Urinary bladder (tissue), 4 donors: ENCODE measurements around the gene CHCHD10. TPM values are rescaled to one million over a fixed set of nuclear protein-coding genes. Genes with fewer than 3 reads are reported as not detected.
A peak's percentile ranks its signal among the peaks of the same experiment; 100 is the strongest.

Experiments used
- DNase-seq: peaks from one replicate; pipeline ENCODE4 v3.0.0-alpha.2; 2015; ENCODE audit errors: extremely low spot score
- H3K27ac ChIP-seq: one replicate; pipeline ENCODE4 v1.5.1; 2013; ENCODE audit warnings: low read depth, mild to moderate bottlenecking, moderate library complexity
- H3K36me3 ChIP-seq: one replicate; pipeline ENCODE4 v1.6.1; 2013; ENCODE audit warnings: mild to moderate bottlenecking, moderate library complexity; ENCODE audit not compliant: insufficient read depth
- H3K4me1 ChIP-seq: one replicate; pipeline ENCODE4 v1.6.1; 2013; ENCODE audit warnings: mild to moderate bottlenecking, moderate library complexity; ENCODE audit not compliant: insufficient read depth
- H3K4me3 ChIP-seq: one replicate; pipeline ENCODE4 v1.5.1; 2013; ENCODE audit warnings: low read depth, low read length
- WGBS: extraction: QIAGEN DNeasy Blood & Tissue Kit; methylation state at CpG from one replicate; pipeline ENCODE4 v1.1.7; 2013; 5-methylcytosine and 5-hydroxymethylcytosine counted together
- polyA plus RNA-seq: library from polyadenylated mRNA; stranded (reverse); fragments of 200-250 nt; gene quantifications from one replicate; pipeline ENCODE4 v1.2.3, GENCODE V29; 2013
- total RNA-seq: library from RNA; depleted of rRNA; stranded (reverse); fragments of >200 nt; gene quantifications from one replicate; pipeline ENCODE4 v1.2.3, GENCODE V29; 2014
- donor health status: healthy with polysubstance abuse.
- donor health status: healthy.

CHCHD10 gene
- total and polyA plus RNA-seq, 2 donors, result 3.6 to 69.8 TPM

- H3K4me3 ChIP-seq, result no peak overlapping the region
- H3K36me3 ChIP-seq, result no peaks in the 10 kb centered on the region
- H3K4me1 ChIP-seq, result no peaks in the 10 kb centered on the region
- H3K27ac ChIP-seq, result no peak overlapping the region
- WGBS, result 69% methylated on average over 6 of the region's 6 CpGs
- DNase-seq, result no peak
These were observed 12.7 kb downstream of the CHCHD10 start for GRCh38 chr22:23754980-23755636.

GRCh38 chr22:23754220-23754919 lies 13.4 kb downstream of the CHCHD10 start, which contains the start of gene VPREB3:
VPREB3 (minus strand) TSS chr22:23754425; CDS start chr22:23754363, 62 bp downstream.
- WGBS, result 86% methylated on average over 14 of the region's 14 CpGs
- no peaks in the 10 kb centered on the region for H3K4me1 ChIP-seq
- H3K4me3 ChIP-seq, result no peak within 1 kb of the TSS
- H3K36me3 ChIP-seq, result no peaks in the 10 kb centered on the region
- no peak within 1 kb of the TSS for H3K27ac ChIP-seq
- no peak for DNase-seq

DNA sequence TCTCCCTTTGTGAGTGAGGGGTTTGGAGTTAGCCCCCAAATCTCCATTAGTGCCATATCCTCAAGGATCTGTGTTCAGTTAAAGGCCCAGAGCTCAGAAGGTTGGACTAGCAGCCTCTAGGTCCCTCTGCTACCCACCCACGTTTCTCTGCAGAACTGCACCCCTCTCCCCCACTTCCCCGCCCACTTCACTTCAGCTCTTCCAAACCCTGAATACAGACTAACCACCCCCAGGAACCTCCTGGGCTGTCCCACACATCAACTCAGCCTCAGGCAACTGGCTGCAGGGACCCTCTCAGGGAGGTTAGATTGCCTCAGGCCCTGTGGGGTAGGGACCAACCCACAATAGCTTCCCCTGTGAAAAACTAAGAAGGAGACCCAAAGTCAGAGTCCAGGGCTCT lies 14.4 kb downstream of the CHCHD10 start:
- no peak overlapping the region for H3K27ac ChIP-seq
- H3K4me1 ChIP-seq, result no peaks in the 10 kb centered on the region
- WGBS, result 71% methylated on average over 2 of the region's 2 CpGs
- no peak for DNase-seq
- no peak overlapping the region for H3K4me3 ChIP-seq
- no peaks in the 10 kb centered on the region for H3K36me3 ChIP-seq

DNA sequence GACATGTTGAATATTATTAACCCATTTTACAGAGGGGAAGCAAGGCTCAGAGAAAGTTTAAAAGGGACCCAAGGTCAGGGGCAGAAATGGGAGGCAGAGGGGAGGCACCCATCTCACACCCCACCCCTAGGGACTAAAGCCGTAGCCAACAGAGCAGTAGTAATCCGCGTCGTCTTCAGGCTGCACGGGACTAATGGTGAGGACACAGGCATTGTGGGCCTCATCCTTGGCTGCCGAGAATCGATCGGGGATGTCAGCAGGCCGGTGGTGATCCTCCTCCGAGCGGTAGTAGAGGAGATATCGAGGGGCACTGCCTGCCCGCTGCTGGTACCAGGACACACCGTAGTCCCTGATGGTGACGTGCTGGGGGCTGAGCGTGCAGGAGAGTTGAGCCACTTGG lies 15.0 kb downstream of the CHCHD10 start:
- Histone ChIP-seq H3K4me3 (no peak overlapping the region), H3K36me3 (no peaks in the 10 kb centered on the region), H3K27ac (no peak overlapping the region), H3K4me1 (no peaks in the 10 kb centered on the region)
- DNase-seq, result no peak
- WGBS, result 89% methylated on average over 16 of the region's 16 CpGs

DNA sequence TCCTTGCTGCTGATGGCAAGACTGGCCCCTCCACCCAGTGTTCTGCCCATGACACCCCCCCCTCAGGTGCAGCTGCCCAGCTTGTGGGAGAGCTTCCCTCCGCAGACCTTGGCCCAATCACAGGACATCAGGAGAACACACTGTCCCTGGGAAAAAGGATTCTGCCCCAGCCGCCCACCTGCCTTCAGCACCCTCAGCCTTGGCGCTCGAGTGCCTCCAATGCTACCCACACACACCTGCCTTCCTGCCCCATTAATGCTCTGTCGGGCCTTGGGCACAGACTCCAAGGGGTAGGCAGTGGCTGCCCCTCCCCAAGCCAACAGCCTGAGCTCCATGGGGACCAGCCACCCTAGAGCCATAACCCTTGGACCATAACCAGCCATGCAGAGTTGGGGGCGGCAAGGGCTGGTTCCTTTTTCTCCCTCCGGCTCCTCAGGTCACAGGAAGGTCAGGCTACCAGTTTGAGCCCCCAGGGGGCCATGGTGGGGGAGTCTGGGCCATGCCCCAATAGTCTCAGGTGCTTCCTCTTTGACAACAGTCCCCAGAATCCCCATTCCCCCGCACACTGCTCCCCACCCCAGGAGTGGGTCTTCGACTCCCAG lies 15.6 kb downstream of the CHCHD10 start:
- Histone ChIP-seq H3K27ac (no peak overlapping the region), H3K36me3 (no peaks in the 10 kb centered on the region), H3K4me3 (no peak overlapping the region), H3K4me1 (no peaks in the 10 kb centered on the region)
- 77% methylated on average over 9 of the region's 9 CpGs for WGBS
- no peak for DNase-seq

GRCh38 chr22:23751441-23751996 lies 16.3 kb downstream of the CHCHD10 start:
- Histone ChIP-seq H3K4me1 (no peaks in the 10 kb centered on the region), H3K36me3 (no peaks in the 10 kb centered on the region), H3K4me3 (peak overlapping the region; percentile 85), H3K27ac (peak overlapping the region; percentile 84)
- no peak for DNase-seq
- WGBS, result 15% methylated on average over 22 of the region's 22 CpGs

DNA sequence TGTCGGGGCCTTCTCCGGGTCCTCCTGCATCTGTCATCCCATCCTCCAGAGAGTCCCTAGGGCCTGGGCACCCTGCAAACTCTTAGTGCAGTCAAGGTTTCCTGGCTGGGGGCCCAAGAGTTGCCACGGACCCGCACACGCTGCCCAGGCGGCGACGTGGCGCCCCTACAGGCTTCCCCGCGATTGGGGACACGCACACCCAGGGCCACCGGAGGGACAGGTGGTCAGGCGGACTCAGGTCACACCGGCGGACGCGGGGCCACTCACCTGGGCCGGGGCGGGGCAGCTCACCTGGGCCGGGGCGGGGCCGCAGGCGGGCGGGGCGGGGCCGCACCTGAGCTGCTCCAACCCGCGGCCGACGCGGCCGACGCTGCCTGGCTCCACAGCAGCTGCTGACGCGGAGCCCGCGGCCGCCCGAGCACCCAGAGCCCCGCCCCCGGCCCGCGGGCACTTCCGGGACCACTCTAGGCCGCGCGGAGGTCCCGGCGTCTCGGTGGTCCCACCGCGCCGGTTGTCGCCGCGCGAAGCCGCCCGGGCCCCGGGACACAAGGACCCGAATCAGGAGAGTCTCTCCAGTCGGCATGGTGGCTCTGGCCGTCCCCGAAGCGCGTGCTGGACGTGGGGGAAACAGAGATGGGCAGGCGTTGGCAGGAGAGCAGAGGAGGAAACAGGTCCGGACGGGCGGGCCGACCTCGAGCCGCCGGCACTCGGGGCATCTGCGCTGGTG lies 16.9 kb downstream of the CHCHD10 start, which contains the start of gene ZNF70:
Gene ZNF70, minus strand, starts transcription at position 399 of the 727 bp plus-strand sequence. CDS start 5,972 bp downstream, outside the sequence.
- Histone ChIP-seq H3K27ac (peak within 1 kb of the TSS; percentile 84), H3K4me1 (no peaks in the 10 kb centered on the region), H3K36me3 (no peaks in the 10 kb centered on the region), H3K4me3 (peak within 1 kb of the TSS; percentile 85)
- DNase-seq, result no peak
- under 1% methylated on average over 78 of the region's 78 CpGs for WGBS

DNA sequence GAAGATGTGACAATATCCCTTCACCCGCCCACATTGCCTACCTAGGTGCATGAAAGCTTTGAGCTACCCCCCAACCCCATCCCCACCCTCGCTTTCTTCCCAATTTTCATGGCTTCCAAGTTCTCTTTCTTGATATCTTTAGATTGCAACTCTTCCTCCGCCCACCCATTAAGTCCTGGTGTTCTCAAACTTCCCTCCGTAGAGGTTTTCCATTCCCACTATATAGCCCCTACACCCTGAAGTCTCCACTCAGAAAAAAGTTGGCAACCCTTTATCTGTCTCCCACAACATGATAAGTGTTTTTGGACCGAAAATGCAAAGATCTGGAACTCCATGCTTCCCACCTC lies 17.4 kb downstream of the CHCHD10 start:
- no peak for DNase-seq
- Histone ChIP-seq H3K4me3 (peak overlapping the region; percentile 85), H3K36me3 (no peaks in the 10 kb centered on the region), H3K4me1 (no peaks in the 10 kb centered on the region), H3K27ac (no peak overlapping the region)
- 36% methylated on average over 5 of the region's 5 CpGs for WGBS

GRCh38 chr22:23749841-23750301 lies 17.9 kb downstream of the CHCHD10 start:
- no peak overlapping the region for H3K4me3 ChIP-seq
- 62% methylated on average over 12 of the region's 12 CpGs for WGBS
- peaks cover 2% of the 10 kb centered on the region for H3K36me3 ChIP-seq
- DNase-seq, result no peak
- H3K4me1 ChIP-seq, result no peaks in the 10 kb centered on the region
- no peak overlapping the region for H3K27ac ChIP-seq

GRCh38 chr22:23745791-23746190 lies 22.0 kb downstream of the CHCHD10 start:
- Histone ChIP-seq H3K4me3 (no peak overlapping the region), H3K27ac (no peak overlapping the region), H3K4me1 (no peaks in the 10 kb centered on the region), H3K36me3 (peaks cover 5% of the 10 kb centered on the region)
- no peak for DNase-seq
- 82% methylated on average over 6 of the region's 6 CpGs for WGBS

DNA sequence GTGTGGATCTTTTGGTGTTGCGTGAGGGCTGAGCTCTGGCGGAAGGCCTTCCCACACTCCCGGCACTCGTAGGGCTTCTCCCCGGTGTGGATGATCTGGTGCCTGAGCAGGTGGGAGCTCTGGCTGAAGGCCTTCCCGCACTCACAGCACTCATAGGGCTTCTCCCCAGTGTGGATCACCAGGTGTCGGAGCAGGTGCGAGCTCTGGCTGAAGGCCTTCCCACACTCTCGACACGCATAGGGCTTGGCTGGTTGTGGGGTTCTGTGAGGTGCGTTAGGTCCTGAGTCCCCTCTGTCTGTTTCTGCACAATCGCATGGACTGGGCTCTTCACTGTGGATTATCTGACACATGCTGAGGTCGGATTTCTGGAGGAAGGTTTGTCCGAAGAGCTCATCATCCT lies 23.3 kb downstream of the CHCHD10 start:
- no peak overlapping the region for H3K27ac ChIP-seq
- peaks cover 5% of the 10 kb centered on the region for H3K36me3 ChIP-seq
- no peak overlapping the region for H3K4me3 ChIP-seq
- no peak for DNase-seq
- 97% methylated on average over 14 of the region's 14 CpGs for WGBS
- H3K4me1 ChIP-seq, result no peaks in the 10 kb centered on the region

GRCh38 chr22:23744001-23744400 lies 23.8 kb downstream of the CHCHD10 start:
- 95% methylated on average over 13 of the region's 13 CpGs for whole genome bisulfite sequencing
- no peak for DNase-seq
- Histone ChIP-seq H3K4me3 (no peak overlapping the region), H3K4me1 (no peaks in the 10 kb centered on the region), H3K36me3 (peaks cover 5% of the 10 kb centered on the region), H3K27ac (no peak overlapping the region)

DNA sequence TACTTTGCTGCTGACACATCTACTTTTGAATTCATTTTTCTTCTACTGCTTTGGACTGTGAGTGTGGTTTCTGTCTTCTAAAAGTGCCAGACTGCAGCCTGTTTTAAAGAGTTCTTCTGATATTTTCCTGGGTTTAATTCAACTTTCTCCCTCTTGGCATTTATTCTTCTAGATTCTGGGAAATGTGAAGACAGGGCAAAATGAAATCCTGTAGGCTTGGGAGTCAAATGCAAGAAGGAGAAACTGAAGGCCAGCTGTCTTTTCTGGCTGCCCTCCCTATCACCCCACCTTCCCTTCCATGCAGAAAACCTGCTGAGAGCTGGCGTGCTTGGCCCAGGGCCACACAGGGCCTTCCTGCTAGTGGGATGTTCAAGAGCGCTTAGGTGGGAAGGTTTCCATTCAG lies 24.5 kb downstream of the CHCHD10 start:
- Histone ChIP-seq H3K4me1 (no peaks in the 10 kb centered on the region), H3K36me3 (peaks cover 5% of the 10 kb centered on the region), H3K27ac (no peak overlapping the region), H3K4me3 (no peak overlapping the region)
- WGBS, result 56% methylated on average over 2 of the region's 2 CpGs
- DNase-seq, result no peak
